Subcutaneous adipose tissue (tissue), 4 donors: ENCODE measurements around the gene TMEM33. TPM values are rescaled to one million over a fixed set of nuclear protein-coding genes. Genes with fewer than 3 reads are reported as not detected.

ENCODE experiments used
- CTCF ChIP-seq: fragments of 450-650 bp; IDR thresholded peaks from one replicate; pipeline ENCODE4 v1.5.1; 2016; ENCODE audit warnings: low read depth, mild to moderate bottlenecking, control low read depth, antibody characterized with exemption, moderate library complexity
- total RNA-seq, 4 donors: library from RNA; depleted of rRNA; stranded (reverse); fragments of >200 nt; gene quantifications; one replicate each; pipeline ENCODE4 v1.1.0, GENCODE V29; 2016

Gene TMEM33
- 10 to 100 TPM; 29.0 to 51.5 (median 39.3) TPM for total RNA-seq

- TF ChIP-seq CTCF = no peak
Observed at GRCh38 chr4:41934901-41935651, at the start of gene TMEM33. Gene TMEM33 (plus strand): TSS chr4:41935429. CDS start chr4:41935485, 56 bp downstream.

- TF ChIP-seq CTCF = no peak
Observed at GRCh38 chr4:41885456-41885855, 49.8 kb upstream of the TMEM33 start.

- TF ChIP-seq CTCF = no peak
Observed at GRCh38 chr4:41887277-41887676, 48.0 kb upstream of the TMEM33 start.

GRCh38 chr4:41887821-41888686 lies 47.2 kb upstream of the TMEM33 start:
- no peak for TF ChIP-seq CTCF

GRCh38 chr4:41888687-41889074 lies 46.5 kb upstream of the TMEM33 start:
- no peak for TF ChIP-seq CTCF

- TF ChIP-seq CTCF = no peak
Observed at GRCh38 chr4:41889317-41889716, 45.9 kb upstream of the TMEM33 start.

GRCh38 chr4:41890085-41890484 lies 45.1 kb upstream of the TMEM33 start:
- TF ChIP-seq CTCF = no peak
